ENCODE data around the gene TGFBR3L. TPM values are rescaled to one million over a fixed set of nuclear protein-coding genes. Genes with fewer than 3 reads are reported as not detected.

The TGFBR3L gene
- total and polyA plus RNA-seq, 2 experiments from 2014 or later = 1.7 to 7.0 TPM

DNA sequence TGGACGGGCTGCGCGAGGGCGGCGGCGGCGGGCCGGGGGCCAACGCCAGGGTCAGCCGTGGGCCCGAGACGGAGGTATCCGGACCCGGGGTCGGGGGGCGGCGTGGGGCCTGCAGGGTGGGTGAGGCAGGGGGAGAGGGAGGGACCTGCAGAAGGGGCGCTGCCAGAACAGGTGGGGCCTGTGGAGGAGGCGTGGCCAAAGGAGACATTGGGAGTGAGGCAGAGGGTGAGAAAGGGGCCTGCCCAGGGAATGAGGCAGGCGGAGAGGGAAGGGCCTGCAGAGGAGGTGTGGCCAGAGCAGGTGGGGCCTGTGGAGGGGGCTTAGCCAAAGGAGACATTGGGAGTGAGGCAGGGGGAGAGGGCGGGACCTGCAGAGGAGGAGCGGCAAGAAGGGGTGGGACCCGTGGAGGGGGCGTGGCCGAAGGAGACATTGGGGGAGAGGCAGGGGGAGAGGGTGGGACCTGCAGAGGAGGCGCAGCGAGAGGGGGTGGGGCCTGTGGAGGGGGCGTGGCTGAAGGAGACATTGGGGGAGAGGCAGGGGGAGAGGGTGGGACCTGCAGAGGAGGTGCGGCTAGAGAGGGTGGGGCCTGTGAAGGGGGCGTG is 44.6 kb upstream of the TGFBR3L start:
- H3K4me3 Mint-ChIP-seq = peak overlapping the region; percentile 67

DNA sequence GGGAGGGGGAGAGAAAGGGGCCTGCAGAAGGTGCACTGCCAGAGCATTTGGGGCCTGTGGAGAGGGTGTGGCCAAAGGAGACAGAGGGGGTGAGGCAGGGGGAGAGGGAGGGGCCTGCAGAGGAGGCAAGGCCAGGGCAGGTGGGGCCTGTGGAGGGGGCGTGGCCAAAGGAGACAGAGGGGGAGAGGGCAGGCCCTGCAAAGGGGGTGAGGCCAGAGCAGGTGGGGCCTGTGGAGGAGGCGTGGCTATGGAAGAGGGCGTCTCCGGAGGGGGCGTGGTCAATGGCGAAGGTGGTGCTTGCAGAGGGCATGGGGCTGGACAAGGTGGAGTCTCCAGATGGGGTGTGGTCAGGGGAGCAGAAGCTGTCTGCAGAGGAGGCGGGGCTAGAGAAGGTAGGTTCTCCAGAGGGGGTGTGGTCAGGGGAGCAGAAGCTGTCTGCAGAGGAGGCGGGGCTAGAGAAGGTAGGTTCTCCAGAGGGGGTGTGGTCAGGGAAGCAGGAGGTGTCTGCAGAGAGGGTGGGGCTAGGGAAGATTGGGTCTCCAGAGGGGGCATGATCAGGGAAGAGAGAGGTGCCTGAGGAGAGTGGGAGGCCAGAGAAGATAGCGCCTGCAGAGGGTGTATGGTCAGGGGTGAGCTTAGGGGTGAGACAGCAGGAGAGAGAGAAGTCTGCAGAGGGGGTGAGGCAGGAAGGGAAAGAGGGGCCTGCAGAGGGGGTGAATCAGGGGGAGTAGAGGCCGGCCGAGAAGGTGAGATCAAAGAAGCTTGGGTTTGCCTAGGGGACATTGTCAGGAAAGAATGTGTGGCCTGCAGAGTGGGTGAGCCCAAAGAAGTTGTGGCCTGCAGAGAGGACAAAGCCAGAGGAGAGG is 43.8 kb upstream of the TGFBR3L start:
- Histone ChIP-seq H3K27ac (ENCODE audit: low read depth) (peak overlapping the region; percentile 92), H3K79me2 (replicated peaks; ENCODE audit: insufficient read depth) (no peaks in the 10 kb centered on the region), H4K20me1 (replicated peaks; ENCODE audit: insufficient read depth) (no peaks in the 10 kb centered on the region), H3F3A (replicated peaks; ENCODE audit: low read depth) (peaks cover 13% of the 10 kb centered on the region; the same call in 1 of the 2 replicates), H3K4me1 (ENCODE audit: insufficient read depth) (peaks cover 21% of the 10 kb centered on the region; the same call in 1 of the 2 replicates), H3K27me3 (ENCODE audit: insufficient read depth) (peaks cover 40% of the 10 kb centered on the region), H3K36me3 (ENCODE audit: insufficient read depth) (no peaks in the 10 kb centered on the region), H2AFZ (no peak overlapping the region), H3K9me2 (ENCODE audit: insufficient read depth) (no peaks in the 10 kb centered on the region), H3K4me2 (peak overlapping the region; percentile 53; the same call in 1 of the 2 replicates), H3K4me3 (peak overlapping the region; percentile 13; the same call in 1 of the 2 replicates)
- peaks cover 56% of the 10 kb centered on the region for H3K27me3 Mint-ChIP-seq (ENCODE audit: insufficient read depth, low read depth, poor library complexity)
- no peaks in the 10 kb centered on the region for H3K9me3 Mint-ChIP-seq
- peak overlapping the region; percentile 94 for H3K27ac Mint-ChIP-seq
- peak; percentile 96 for DNase-seq (ENCODE audit: low spot score)
- ATAC-seq = peak; percentile 1
- H3K4me1 Mint-ChIP-seq = peaks cover 18% of the 10 kb centered on the region
- H3K4me3 Mint-ChIP-seq = peak overlapping the region; percentile 54
- peaks cover 5% of the 10 kb centered on the region; the same call in 2 of the 3 replicates for H3K36me3 Mint-ChIP-seq (ENCODE audit: low read depth)
- TF ChIP-seq CREB1 (CRISPR knock-in tag; IDR thresholded peaks at IDR 0.05; ENCODE audit: low read depth) = no peak
- TF ChIP-seq, protein P1, sequence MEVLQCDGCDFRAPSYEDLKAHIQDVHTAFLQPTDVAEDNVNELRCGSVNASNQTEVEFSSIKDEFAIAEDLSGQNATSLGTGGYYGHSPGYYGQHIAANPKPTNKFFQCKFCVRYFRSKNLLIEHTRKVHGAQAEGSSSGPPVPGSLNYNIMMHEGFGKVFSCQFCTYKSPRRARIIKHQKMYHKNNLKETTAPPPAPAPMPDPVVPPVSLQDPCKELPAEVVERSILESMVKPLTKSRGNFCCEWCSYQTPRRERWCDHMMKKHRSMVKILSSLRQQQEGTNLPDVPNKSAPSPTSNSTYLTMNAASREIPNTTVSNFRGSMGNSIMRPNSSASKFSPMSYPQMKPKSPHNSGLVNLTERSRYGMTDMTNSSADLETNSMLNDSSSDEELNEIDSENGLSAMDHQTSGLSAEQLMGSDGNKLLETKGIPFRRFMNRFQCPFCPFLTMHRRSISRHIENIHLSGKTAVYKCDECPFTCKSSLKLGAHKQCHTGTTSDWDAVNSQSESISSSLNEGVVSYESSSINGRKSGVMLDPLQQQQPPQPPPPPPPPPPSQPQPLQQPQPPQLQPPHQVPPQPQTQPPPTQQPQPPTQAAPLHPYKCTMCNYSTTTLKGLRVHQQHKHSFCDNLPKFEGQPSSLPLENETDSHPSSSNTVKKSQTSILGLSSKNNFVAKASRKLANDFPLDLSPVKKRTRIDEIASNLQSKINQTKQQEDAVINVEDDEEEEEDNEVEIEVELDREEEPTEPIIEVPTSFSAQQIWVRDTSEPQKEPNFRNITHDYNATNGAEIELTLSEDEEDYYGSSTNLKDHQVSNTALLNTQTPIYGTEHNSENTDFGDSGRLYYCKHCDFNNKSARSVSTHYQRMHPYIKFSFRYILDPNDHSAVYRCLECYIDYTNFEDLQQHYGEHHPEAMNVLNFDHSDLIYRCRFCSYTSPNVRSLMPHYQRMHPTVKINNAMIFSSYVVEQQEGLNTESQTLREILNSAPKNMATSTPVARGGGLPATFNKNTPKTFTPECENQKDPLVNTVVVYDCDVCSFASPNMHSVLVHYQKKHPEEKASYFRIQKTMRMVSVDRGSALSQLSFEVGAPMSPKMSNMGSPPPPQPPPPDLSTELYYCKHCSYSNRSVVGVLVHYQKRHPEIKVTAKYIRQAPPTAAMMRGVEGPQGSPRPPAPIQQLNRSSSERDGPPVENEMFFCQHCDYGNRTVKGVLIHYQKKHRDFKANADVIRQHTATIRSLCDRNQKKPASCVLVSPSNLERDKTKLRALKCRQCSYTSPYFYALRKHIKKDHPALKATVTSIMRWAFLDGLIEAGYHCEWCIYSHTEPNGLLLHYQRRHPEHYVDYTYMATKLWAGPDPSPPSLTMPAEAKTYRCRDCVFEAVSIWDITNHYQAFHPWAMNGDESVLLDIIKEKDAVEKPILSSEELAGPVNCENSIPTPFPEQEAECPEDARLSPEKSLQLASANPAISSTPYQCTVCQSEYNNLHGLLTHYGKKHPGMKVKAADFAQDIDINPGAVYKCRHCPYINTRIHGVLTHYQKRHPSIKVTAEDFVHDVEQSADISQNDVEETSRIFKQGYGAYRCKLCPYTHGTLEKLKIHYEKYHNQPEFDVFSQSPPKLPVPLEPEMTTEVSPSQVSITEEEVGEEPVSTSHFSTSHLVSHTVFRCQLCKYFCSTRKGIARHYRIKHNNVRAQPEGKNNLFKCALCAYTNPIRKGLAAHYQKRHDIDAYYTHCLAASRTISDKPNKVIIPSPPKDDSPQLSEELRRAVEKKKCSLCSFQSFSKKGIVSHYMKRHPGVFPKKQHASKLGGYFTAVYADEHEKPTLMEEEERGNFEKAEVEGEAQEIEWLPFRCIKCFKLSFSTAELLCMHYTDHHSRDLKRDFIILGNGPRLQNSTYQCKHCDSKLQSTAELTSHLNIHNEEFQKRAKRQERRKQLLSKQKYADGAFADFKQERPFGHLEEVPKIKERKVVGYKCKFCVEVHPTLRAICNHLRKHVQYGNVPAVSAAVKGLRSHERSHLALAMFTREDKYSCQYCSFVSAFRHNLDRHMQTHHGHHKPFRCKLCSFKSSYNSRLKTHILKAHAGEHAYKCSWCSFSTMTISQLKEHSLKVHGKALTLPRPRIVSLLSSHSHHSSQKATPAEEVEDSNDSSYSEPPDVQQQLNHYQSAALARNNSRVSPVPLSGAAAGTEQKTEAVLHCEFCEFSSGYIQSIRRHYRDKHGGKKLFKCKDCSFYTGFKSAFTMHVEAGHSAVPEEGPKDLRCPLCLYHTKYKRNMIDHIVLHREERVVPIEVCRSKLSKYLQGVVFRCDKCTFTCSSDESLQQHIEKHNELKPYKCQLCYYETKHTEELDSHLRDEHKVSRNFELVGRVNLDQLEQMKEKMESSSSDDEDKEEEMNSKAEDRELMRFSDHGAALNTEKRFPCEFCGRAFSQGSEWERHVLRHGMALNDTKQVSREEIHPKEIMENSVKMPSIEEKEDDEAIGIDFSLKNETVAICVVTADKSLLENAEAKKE (CRISPR knock-in tag; IDR thresholded peaks at IDR 0.05) = no peak

More for the DNA sequence above, 44.6 kb upstream of the TGFBR3L start:
- Histone ChIP-seq H4K20me1 (replicated peaks; ENCODE audit: insufficient read depth) (no peaks in the 10 kb centered on the region), H2AFZ (no peak overlapping the region), H3K27me3 (ENCODE audit: insufficient read depth) (peaks cover 48% of the 10 kb centered on the region), H3K4me2 (peak overlapping the region; percentile 91), H3K27ac (ENCODE audit: low read depth) (no peak overlapping the region), H3F3A (replicated peaks; ENCODE audit: low read depth) (peaks cover 13% of the 10 kb centered on the region; the same call in 1 of the 2 replicates), H3K79me2 (replicated peaks; ENCODE audit: insufficient read depth) (no peaks in the 10 kb centered on the region), H3K9me2 (ENCODE audit: insufficient read depth) (no peaks in the 10 kb centered on the region), H3K4me1 (ENCODE audit: insufficient read depth) (peaks cover 26% of the 10 kb centered on the region; the same call in 1 of the 2 replicates), H3K4me3 (peak overlapping the region; percentile 66), H3K36me3 (ENCODE audit: insufficient read depth) (no peaks in the 10 kb centered on the region)
- peaks cover 5% of the 10 kb centered on the region; the same call in 2 of the 3 replicates for H3K36me3 Mint-ChIP-seq (ENCODE audit: low read depth)
- TF ChIP-seq, protein P2, sequence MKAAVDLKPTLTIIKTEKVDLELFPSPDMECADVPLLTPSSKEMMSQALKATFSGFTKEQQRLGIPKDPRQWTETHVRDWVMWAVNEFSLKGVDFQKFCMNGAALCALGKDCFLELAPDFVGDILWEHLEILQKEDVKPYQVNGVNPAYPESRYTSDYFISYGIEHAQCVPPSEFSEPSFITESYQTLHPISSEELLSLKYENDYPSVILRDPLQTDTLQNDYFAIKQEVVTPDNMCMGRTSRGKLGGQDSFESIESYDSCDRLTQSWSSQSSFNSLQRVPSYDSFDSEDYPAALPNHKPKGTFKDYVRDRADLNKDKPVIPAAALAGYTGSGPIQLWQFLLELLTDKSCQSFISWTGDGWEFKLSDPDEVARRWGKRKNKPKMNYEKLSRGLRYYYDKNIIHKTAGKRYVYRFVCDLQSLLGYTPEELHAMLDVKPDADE (IDR thresholded peaks at IDR 0.05) = no peak
- TF ChIP-seq CREB1 (CRISPR knock-in tag; IDR thresholded peaks at IDR 0.05; ENCODE audit: low read depth) (no peak), ZNF331 (CRISPR knock-in tag; IDR thresholded peaks at IDR 0.05; ENCODE audit: low read depth) (no peak), JUNB (IDR thresholded peaks at IDR 0.05; ENCODE audit: unreplicated experiment) (no peak), NANOG (IDR thresholded peaks at IDR 0.05; ENCODE audit: borderline replicate concordance) (no peak)
- TF ChIP-seq, protein P3, sequence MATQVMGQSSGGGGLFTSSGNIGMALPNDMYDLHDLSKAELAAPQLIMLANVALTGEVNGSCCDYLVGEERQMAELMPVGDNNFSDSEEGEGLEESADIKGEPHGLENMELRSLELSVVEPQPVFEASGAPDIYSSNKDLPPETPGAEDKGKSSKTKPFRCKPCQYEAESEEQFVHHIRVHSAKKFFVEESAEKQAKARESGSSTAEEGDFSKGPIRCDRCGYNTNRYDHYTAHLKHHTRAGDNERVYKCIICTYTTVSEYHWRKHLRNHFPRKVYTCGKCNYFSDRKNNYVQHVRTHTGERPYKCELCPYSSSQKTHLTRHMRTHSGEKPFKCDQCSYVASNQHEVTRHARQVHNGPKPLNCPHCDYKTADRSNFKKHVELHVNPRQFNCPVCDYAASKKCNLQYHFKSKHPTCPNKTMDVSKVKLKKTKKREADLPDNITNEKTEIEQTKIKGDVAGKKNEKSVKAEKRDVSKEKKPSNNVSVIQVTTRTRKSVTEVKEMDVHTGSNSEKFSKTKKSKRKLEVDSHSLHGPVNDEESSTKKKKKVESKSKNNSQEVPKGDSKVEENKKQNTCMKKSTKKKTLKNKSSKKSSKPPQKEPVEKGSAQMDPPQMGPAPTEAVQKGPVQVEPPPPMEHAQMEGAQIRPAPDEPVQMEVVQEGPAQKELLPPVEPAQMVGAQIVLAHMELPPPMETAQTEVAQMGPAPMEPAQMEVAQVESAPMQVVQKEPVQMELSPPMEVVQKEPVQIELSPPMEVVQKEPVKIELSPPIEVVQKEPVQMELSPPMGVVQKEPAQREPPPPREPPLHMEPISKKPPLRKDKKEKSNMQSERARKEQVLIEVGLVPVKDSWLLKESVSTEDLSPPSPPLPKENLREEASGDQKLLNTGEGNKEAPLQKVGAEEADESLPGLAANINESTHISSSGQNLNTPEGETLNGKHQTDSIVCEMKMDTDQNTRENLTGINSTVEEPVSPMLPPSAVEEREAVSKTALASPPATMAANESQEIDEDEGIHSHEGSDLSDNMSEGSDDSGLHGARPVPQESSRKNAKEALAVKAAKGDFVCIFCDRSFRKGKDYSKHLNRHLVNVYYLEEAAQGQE (IDR thresholded peaks at IDR 0.05; ENCODE audit: unreplicated experiment) = no peak
- peaks cover 60% of the 10 kb centered on the region for H3K27me3 Mint-ChIP-seq (ENCODE audit: insufficient read depth, low read depth, poor library complexity)
- peak; percentile 96 for DNase-seq (ENCODE audit: low spot score)
- H3K4me1 Mint-ChIP-seq = peaks cover 25% of the 10 kb centered on the region
- H3K27ac Mint-ChIP-seq = no peak overlapping the region
- H3K9me3 Mint-ChIP-seq = no peaks in the 10 kb centered on the region
- peak; percentile 16 for ATAC-seq

All from GM23338 (cell line).